Epithelial cell of esophagus (primary cell): ENCODE measurements around the gene PTPN14.
A peak's percentile ranks its signal among the peaks of the same experiment; 100 is the strongest.

Source experiments
- DNase-seq: peaks from one replicate; pipeline ENCODE4 v3.0.0; 2010; ENCODE audit warnings: low read depth
- H3K4me3 ChIP-seq: 2 replicates; pipeline ENCODE4 v1.5.1; 2011; ENCODE audit warnings: mild to moderate bottlenecking, low read length, control low read depth
- TF ChIP-seq, protein P1 (sequence below): IDR thresholded peaks from 2 replicates; pipeline ENCODE4 v1.5.1; 2011; ENCODE audit warnings: low read depth, mild to moderate bottlenecking, low read length, control low read depth, inconsistent platforms; ENCODE audit not compliant: insufficient read depth; ENCODE audit errors: missing control alignments

Gene PTPN14

DNA sequence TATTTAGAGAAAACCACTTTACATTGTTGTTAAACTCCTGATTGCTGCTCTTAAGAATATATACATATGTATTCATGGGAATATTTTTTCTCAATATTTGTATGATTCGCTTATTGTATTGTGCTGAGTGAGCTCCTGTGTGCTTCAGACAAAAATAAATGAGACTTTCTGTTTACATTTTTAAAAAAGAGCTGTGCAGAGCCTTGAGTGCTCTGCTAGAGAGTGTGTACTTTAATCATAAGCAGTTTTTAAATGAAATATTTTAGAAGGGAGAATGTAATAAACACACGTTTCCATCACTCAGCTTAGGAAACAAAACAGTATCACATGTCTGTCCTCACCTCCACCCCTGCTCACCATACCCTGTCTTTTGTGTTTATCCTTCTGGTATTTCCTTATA is 9.7 kb downstream of the PTPN14 start:
- no peak for DNase-seq
- TF ChIP-seq, protein P1, sequence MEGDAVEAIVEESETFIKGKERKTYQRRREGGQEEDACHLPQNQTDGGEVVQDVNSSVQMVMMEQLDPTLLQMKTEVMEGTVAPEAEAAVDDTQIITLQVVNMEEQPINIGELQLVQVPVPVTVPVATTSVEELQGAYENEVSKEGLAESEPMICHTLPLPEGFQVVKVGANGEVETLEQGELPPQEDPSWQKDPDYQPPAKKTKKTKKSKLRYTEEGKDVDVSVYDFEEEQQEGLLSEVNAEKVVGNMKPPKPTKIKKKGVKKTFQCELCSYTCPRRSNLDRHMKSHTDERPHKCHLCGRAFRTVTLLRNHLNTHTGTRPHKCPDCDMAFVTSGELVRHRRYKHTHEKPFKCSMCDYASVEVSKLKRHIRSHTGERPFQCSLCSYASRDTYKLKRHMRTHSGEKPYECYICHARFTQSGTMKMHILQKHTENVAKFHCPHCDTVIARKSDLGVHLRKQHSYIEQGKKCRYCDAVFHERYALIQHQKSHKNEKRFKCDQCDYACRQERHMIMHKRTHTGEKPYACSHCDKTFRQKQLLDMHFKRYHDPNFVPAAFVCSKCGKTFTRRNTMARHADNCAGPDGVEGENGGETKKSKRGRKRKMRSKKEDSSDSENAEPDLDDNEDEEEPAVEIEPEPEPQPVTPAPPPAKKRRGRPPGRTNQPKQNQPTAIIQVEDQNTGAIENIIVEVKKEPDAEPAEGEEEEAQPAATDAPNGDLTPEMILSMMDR: no peak
- H3K4me3 ChIP-seq: no peak overlapping the region

DNA sequence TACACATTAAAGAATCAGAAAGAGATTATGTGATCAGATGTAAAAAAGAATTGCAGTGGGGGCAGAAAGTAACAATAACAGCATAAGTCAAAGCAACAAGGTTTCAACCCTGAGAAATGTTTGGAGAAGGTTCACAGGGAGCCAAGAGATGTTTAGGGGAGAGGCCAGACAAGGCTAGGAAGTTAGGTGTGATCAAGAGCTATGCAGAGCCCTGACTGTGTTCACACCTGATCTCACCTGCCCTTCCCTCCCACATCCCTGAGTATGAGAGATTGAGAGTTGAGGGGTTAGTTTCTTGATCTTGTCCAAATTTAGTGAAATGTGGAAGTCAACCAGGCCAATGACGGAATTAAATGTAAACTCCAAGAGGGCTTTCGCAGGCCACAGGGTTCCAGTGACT is 10.2 kb downstream of the PTPN14 start:
- DNase-seq: no peak
- TF ChIP-seq, protein P1: no peak
- no peak overlapping the region for H3K4me3 ChIP-seq

DNA sequence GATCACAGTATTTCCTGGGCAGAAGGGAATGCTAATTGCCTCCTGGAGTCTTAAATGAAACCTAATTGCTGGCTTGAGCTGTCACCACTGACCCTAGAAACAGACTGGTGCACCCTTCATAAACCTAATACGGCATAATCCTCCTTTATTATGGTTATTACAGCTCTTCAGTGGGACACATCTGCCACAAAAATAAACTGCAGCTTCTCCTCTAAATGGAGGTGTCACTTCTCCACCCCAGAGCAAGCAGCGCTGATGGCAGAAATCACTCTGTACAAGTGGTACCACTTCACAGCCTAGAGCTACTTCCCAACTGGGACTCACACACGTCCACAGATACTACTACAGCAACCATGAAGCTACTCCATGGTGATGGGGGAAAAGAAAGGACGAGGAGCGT is 11.1 kb downstream of the PTPN14 start:
- no peak for DNase-seq
- no peak overlapping the region for H3K4me3 ChIP-seq
- TF ChIP-seq, protein P1: no peak

DNA sequence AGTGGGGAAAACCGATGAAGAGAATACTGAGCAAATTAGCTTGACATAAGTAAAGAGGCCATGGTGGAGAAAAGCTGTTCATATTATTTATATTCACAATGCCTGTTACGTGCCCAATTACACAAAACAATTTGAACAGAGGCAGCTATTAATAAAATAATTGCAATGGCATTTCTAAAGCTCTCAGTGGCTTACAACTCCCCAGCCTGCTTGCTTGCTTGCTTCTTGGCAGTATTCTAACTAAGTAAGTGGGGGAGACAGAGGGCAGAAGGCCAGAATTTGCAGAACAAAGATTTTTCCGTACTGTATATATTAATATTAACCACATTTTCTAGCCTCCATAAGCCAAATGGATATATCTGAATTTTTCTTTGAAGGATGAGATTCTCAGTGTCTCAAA is 12.9 kb downstream of the PTPN14 start:
- TF ChIP-seq, protein P1: no peak
- DNase-seq: no peak
- H3K4me3 ChIP-seq: no peak overlapping the region

DNA sequence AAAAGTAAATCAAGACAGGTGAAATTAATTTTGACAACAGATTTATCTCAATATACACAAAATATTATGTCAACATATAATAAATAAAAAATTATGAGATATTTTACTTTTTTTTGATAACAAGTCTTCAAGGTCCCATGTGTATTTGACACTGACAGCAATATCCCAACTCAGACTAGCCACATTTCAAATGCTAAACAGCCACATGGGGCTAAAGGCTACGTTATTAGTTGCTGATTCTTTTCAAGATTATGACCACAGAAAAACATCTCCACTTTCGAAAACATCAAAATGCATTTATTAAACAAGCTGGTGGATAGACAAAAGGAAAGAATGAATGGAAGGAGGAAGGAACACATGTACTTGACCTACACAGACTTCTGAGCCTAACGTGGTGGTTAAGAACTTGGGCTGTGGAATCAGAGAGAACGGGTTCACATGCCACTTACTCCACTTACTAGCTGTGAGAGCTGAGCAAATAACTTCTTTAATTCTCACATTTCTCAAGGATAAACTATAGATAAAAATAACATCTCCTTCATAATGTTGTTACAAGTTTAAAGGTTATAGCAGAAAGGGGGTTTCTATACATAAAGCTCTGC is 13.4 kb downstream of the PTPN14 start:
- TF ChIP-seq, protein P1: no peak
- DNase-seq: no peak
- H3K4me3 ChIP-seq: no peak overlapping the region

DNA sequence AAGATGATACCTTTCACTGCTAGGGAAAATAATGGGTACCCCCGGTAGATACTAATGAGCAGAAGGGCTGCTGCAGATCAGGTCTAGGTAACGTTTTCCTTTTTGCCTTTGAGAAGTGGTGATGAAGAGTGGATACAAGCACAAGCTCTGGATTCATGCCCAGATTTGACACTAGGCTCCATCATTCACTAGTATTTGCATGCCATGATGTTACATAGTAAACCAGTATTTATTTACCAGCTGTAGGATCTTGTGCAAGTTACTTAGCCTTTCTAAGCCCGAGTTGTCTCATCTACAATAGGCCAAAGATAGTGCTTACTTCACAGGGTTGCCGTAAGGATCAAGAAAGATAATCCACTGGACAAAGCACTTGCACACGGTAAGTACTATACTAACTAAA is 14.2 kb downstream of the PTPN14 start:
- no peak overlapping the region for H3K4me3 ChIP-seq
- DNase-seq: peak; percentile 57

DNA sequence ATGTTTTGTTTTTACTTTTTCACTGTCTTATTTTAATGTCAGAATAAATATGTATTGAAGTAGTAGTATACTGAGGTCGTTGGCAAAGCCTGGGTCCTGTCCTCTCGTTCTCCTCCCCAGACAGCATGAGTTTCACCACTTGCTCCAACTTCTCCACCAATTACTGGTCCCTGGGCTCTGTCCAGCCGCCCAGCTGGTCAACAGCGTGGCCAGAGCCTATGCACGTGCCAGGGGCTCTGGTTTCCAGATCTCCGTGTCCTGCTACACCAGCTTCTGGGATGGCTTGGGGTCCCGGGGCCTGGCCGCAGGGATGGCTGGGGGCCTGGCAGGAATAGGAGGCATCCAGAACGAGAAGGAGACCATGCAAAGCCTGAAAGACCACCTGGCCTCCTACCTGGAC is 19.3 kb downstream of the PTPN14 start:
- TF ChIP-seq, protein P1: no peak
- H3K4me3 ChIP-seq: no peak overlapping the region
- no peak for DNase-seq

More for the DNA sequence above, 14.2 kb downstream of the PTPN14 start:
- TF ChIP-seq, protein P1: no peak
